Tibial artery (tissue), 4 donors: ENCODE measurements around the gene MSI2.

ENCODE experiments used
- DNase-seq, 2 donors: peaks; one replicate each; pipeline ENCODE4 v3.0.0-alpha.2; 2019
- H3K27ac ChIP-seq, 2 donors: fragments of 200-600 bp; sonication (generic) in 1 of 2; 1 replicate in 1 of 2; 2 replicates in 1 of 2; pipeline ENCODE4 v1.5.1; 2018 to 2019; ENCODE audit warnings: mild to moderate bottlenecking in 1 of 2
- H3K27me3 ChIP-seq, 2 donors: fragments of 200-600 bp; sonication (generic) in 1 of 2; one replicate each; pipeline versions ENCODE4 v1.5.1 to v1.6.0; 2016 to 2019
- H3K36me3 ChIP-seq, 3 donors: fragments of 200-600 bp; sonication (generic) in 2 of 3; one replicate each; pipeline ENCODE4 v1.5.1; 2016 to 2019; ENCODE audit warnings: mild to moderate bottlenecking in 2 of 3
- H3K4me1 ChIP-seq, 4 donors: fragments of 200-600 bp; sonication (generic) in 2 of 4; 1 replicate in 3 of 4; 2 replicates in 1 of 4; pipeline ENCODE4 v1.5.1; 2016 to 2019
- H3K4me3 ChIP-seq, 2 donors: fragments of 200-600 bp; sonication (generic) in 1 of 2; 1 replicate in 1 of 2; 2 replicates in 1 of 2; pipeline ENCODE4 v1.5.1; 2018 to 2019; ENCODE audit warnings: mild to moderate bottlenecking in 2 of 2
- H3K9me3 ChIP-seq, 3 donors: fragments of 200-600 bp; sonication (generic) in 1 of 3; one replicate each; pipeline ENCODE4 v1.5.1; 2016 to 2019
- intact Hi-C: fragments of 100-400 bp; cut with DNase I; formaldehyde crosslinking; loops from one replicate; pipeline ENCODE4 v1.15.0; 2023; ENCODE audit warnings: low total_unique reads
- TF ChIP-seq, protein P1 (sequence below), 2 experiments: fragments of 200-600 bp in 1 of 2; fragments of 450-650 bp in 1 of 2; IDR thresholded peaks; one replicate each; pipeline ENCODE4 v1.5.1; 2017 to 2019; ENCODE audit warnings: antibody characterized with exemption in 2 of 2, mild to moderate bottlenecking in 1 of 2, moderate library complexity in 1 of 2

MSI2 gene

DNA sequence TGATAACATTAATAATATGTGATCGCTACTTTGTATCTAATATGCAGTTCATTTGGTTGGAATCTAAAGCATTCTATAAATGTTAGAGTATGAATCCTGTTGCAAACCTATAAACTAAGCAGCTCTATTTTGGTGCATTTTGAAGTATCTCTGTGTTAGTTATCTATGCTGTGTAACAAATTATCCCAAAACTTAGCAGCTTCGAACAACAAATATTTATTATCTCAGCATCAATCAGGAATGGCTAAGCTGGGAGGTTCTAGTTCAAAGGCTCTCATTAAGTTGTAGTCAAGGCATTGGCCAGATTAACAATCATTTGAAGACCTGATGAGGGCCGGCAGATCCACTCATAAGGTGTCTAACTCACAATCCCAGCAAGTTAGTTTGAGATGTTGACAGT, 10.1 kb upstream of the MSI2 start:
- DNase-seq, result no peak
- TF ChIP-seq, protein P1, sequence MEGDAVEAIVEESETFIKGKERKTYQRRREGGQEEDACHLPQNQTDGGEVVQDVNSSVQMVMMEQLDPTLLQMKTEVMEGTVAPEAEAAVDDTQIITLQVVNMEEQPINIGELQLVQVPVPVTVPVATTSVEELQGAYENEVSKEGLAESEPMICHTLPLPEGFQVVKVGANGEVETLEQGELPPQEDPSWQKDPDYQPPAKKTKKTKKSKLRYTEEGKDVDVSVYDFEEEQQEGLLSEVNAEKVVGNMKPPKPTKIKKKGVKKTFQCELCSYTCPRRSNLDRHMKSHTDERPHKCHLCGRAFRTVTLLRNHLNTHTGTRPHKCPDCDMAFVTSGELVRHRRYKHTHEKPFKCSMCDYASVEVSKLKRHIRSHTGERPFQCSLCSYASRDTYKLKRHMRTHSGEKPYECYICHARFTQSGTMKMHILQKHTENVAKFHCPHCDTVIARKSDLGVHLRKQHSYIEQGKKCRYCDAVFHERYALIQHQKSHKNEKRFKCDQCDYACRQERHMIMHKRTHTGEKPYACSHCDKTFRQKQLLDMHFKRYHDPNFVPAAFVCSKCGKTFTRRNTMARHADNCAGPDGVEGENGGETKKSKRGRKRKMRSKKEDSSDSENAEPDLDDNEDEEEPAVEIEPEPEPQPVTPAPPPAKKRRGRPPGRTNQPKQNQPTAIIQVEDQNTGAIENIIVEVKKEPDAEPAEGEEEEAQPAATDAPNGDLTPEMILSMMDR (IDR thresholded peaks at IDR 0.05), result no peak
- no peaks in the 10 kb centered on the region for H3K9me3 ChIP-seq
- intact Hi-C loops, result loop anchor here (10.0 kb wide), 2 partner anchors 111 to 589 kb away; no protein-coding TSS in a partner anchor
- no peaks in the 10 kb centered on the region for H3K36me3 ChIP-seq
- no peaks in the 10 kb centered on the region for H3K4me1 ChIP-seq
- peaks cover 0 to 13% of the 10 kb centered on the region in 2 donors for H3K27me3 ChIP-seq
- no peak overlapping the region for H3K27ac ChIP-seq
- H3K4me3 ChIP-seq, result no peak overlapping the region

DNA sequence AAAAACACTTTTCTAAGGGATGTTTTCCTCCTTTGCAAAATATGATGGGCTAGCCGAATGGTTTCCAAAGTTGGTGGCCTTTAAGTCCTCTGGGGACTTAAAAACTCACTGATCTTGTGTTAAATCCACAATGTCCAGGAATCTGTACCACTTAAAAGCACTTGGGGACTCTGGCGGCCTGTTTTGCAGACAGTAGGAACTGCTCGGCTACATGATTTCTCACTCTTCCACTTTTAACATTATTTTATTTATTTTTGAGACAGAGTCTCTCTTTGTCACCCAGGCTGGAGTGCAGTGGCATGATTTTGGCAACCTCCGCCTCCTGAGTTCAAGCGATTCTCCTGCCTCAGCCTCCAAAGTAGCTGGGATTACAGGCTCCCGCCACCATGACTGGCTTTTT, 9.1 kb upstream of the MSI2 start:
- Histone ChIP-seq H3K9me3 (no peaks in the 10 kb centered on the region), H3K36me3 (no peaks in the 10 kb centered on the region), H3K27ac (no peak overlapping the region), H3K27me3 (peaks cover 0 to 13% of the 10 kb centered on the region in 2 donors), H3K4me1 (no peaks in the 10 kb centered on the region), H3K4me3 (no peak overlapping the region)
- no peak for DNase-seq
- TF ChIP-seq, protein P1 (IDR thresholded peaks at IDR 0.05), result no peak
- intact Hi-C loops, result loop anchor here (10.0 kb wide), 2 partner anchors 112 to 588 kb away; no protein-coding TSS in a partner anchor

DNA sequence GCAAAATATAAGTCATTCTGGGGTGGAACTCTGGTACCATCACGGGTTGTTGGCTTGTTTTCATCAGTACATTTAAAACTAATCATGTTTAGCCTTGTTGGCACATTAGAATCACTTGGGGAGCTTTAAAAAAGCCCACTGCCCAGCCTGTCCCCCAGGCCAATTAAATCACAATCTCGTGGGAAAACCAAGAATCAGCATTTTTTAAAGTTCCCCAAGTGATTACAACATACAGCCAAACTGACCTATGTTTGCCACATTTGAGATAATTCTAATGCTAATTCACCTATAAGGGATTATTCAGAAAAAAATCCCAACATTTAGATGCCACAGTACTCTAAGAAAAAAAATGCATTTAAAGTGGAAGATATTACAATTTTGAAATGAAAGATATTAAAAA, 8.4 kb upstream of the MSI2 start:
- Histone ChIP-seq H3K4me3 (no peak overlapping the region), H3K27ac (no peak overlapping the region), H3K27me3 (peaks cover 0 to 13% of the 10 kb centered on the region in 2 donors), H3K9me3 (no peaks in the 10 kb centered on the region), H3K4me1 (no peaks in the 10 kb centered on the region), H3K36me3 (no peaks in the 10 kb centered on the region)
- TF ChIP-seq, protein P1 (IDR thresholded peaks at IDR 0.05), result no peak
- intact Hi-C loops, result loop anchor here (10.0 kb wide), 2 partner anchors 113 to 587 kb away; no protein-coding TSS in a partner anchor
- no peak for DNase-seq

DNA sequence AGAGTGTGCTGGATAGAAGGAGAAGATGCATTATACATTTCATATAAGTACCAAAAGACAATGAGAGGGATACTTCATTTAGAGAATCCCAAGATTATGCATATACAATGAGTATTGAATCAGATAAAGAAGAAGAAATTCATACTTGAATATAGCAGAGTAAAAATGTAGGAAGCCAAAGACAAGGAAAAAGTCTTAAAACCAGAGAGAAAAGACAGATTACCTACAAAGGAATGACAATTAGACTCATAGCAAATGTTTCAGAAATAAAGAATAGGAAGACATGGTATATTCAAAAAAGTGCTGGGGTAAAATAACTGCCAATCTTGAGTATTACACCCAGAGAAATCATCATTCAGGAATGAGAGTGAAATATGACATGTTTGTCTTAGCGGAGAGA, 6.8 kb upstream of the MSI2 start:
- Histone ChIP-seq H3K4me1 (no peaks in the 10 kb centered on the region), H3K9me3 (no peaks in the 10 kb centered on the region), H3K27ac (no peak overlapping the region), H3K36me3 (no peaks in the 10 kb centered on the region), H3K4me3 (no peak overlapping the region), H3K27me3 (no peaks in the 10 kb centered on the region)
- TF ChIP-seq, protein P1 (IDR thresholded peaks at IDR 0.05), result no peak
- intact Hi-C loops, result loop anchor here (10.0 kb wide), 2 partner anchors 115 to 585 kb away; no protein-coding TSS in a partner anchor
- no peak for DNase-seq

DNA sequence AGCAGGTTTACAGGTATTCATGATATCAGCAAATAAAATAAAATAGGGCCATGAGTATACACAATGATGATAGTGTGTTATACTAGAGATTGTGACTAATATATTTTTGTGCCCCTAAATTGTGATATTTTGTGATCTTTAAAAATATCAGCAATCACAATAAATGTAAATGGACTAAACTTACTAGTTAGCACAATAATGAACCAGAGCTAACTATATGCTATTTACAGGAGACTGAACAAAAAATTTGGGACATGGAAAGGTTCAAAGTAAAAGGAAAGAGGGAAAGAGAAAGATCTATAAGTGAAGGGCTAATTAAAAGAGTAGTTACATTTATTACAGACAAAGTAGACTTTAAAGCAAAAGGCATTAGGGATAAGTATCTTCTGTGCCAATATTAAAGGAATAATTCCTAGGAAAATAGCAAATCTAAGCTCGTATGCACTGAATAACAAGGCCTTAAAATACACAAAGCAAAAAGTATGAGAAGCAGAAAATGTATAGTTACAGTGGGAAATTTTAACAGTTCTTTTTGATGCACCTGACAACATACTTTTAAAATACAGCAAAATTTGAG, 5.0 kb upstream of the MSI2 start:
- intact Hi-C loops, result loop anchor here (10.0 kb wide), 1 partner anchor 754 kb away; the partner anchor contains the start of gene SRSF1
- no peak for DNase-seq
- TF ChIP-seq, protein P1 (IDR thresholded peaks at IDR 0.05), result no peak
- Histone ChIP-seq H3K36me3 (no peaks in the 10 kb centered on the region), H3K4me3 (no peak overlapping the region), H3K4me1 (peaks cover 0 to 6% (median 2%) of the 10 kb centered on the region in 4 donors), H3K27me3 (no peaks in the 10 kb centered on the region), H3K27ac (no peak overlapping the region), H3K9me3 (no peaks in the 10 kb centered on the region)
